Astrocyte of the cerebellum (primary cell): ENCODE data around the gene ZMYND8.
"Not testable (repeated sequence)": the region's sequence is repeated elsewhere in the genome, so short reads cannot be mapped to it uniquely, and the experiment has no call there.

Experiments
- DNase-seq: peaks from one replicate; pipeline ENCODE4 v3.0.0-alpha.2; 2011; ENCODE audit warnings: low read depth
- H3K4me3 ChIP-seq: 2 replicates; pipeline ENCODE4 v1.5.1; 2011; ENCODE audit warnings: mild to moderate bottlenecking, low read depth, low read length, moderate library complexity
- CTCF ChIP-seq: IDR thresholded peaks from 2 replicates; pipeline ENCODE4 v1.5.1; 2012; ENCODE audit warnings: low read length, low read depth, moderate library complexity, mild to moderate bottlenecking; ENCODE audit errors: missing control alignments
- in situ Hi-C: cut with HindIII; loops from 2 replicates; pipeline ENCODE4 v1.10.0; 2017; ENCODE audit warnings: low sequenced_read_pairs

The ZMYND8 gene

GRCh38 chr20:47212606-47213207, 143.8 kb downstream of the ZMYND8 start:
- H3K4me3 ChIP-seq: no peak overlapping the region
- TF ChIP-seq CTCF: no peak
- in situ Hi-C loops: no loop called here
- DNase-seq: no peak

- DNase-seq: no peak
- in situ Hi-C loops: no loop called here
- no peak for TF ChIP-seq CTCF
- no peak overlapping the region for H3K4me3 ChIP-seq
Observed at GRCh38 chr20:47211036-47211435, 145.5 kb downstream of the ZMYND8 start.

- no peak overlapping the region for H3K4me3 ChIP-seq
- no peak for DNase-seq
- in situ Hi-C loops: no loop called here
- TF ChIP-seq CTCF: no peak
Observed at GRCh38 chr20:47210470-47210869, 146.0 kb downstream of the ZMYND8 start.

DNA sequence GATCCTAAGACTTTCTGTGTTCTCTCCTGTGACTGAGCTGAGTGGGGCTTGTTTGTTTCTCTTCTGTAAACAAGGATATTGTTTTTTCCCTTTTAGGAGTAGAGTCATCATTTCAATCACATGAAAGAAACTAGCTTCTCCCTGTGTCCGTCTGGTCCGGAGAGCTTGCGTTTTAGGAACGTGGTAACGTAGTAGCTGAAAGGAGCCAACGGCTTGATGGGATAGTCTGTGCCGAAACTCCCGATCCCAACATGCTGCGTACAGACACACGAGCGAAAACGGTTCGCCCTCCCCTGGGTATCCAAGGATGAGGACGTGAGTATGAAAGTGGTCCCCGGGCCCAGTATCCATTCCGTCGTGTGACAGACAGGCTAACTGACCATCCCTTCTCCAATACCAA, 146.5 kb downstream of the ZMYND8 start:
- DNase-seq: no peak
- no peak overlapping the region for H3K4me3 ChIP-seq
- in situ Hi-C loops: no loop called here
- no peak for TF ChIP-seq CTCF

- in situ Hi-C loops: no loop called here
- DNase-seq: no peak
- no peak for TF ChIP-seq CTCF
- no peak overlapping the region for H3K4me3 ChIP-seq
Observed at GRCh38 chr20:47208534-47209174, 147.8 kb downstream of the ZMYND8 start.

GRCh38 chr20:47206962-47207641, 149.4 kb downstream of the ZMYND8 start:
- no peak for DNase-seq
- H3K4me3 ChIP-seq: no peak overlapping the region
- no peak for TF ChIP-seq CTCF
- in situ Hi-C loops: no loop called here

GRCh38 chr20:47206552-47206951, 149.9 kb downstream of the ZMYND8 start:
- DNase-seq, in situ Hi-C loops, H3K4me3 ChIP-seq: not testable (repeated sequence)
